ENCODE data around the gene MKX.

MKX gene

GRCh38 chr10:27745732-27746396, at the start of gene MKX:
TSS of gene MKX (minus strand) at chr10:27745819. CDS start at chr10:27743415, 2,404 bp downstream.
- DNase-seq (ENCODE audit: low spot score): peak; percentile 74

- DNase-seq (ENCODE audit: low spot score): no peak
Observed at GRCh38 chr10:27794157-27794556, 48.5 kb upstream of the MKX start.

- DNase-seq (ENCODE audit: low spot score): no peak
Observed at GRCh38 chr10:27792216-27792615, 46.6 kb upstream of the MKX start.

- no peak for DNase-seq (ENCODE audit: low spot score)
Observed at GRCh38 chr10:27784272-27784671, 38.7 kb upstream of the MKX start.

GRCh38 chr10:27783660-27784059, 38.0 kb upstream of the MKX start:
- DNase-seq (ENCODE audit: low spot score): peak; percentile 52

GRCh38 chr10:27779462-27780015, 33.9 kb upstream of the MKX start:
- DNase-seq (ENCODE audit: low spot score): peak; percentile 34

- no peak for DNase-seq (ENCODE audit: low spot score)
Observed at GRCh38 chr10:27774831-27775230, 29.2 kb upstream of the MKX start.

GRCh38 chr10:27771231-27771630, 25.6 kb upstream of the MKX start:
- DNase-seq (ENCODE audit: low spot score): no peak

- no peak for DNase-seq (ENCODE audit: low spot score)
Observed at GRCh38 chr10:27770181-27770580, 24.6 kb upstream of the MKX start.

- no peak for DNase-seq (ENCODE audit: low spot score)
Observed at GRCh38 chr10:27760867-27761266, 15.2 kb upstream of the MKX start.

- no peak for DNase-seq (ENCODE audit: low spot score)
Observed at GRCh38 chr10:27759483-27760272, 14.1 kb upstream of the MKX start.

GRCh38 chr10:27752673-27753237, 7.1 kb upstream of the MKX start:
- DNase-seq (ENCODE audit: low spot score): no peak

GRCh38 chr10:27748601-27749000, 3.0 kb upstream of the MKX start:
- no peak for DNase-seq (ENCODE audit: low spot score)

- no peak for DNase-seq (ENCODE audit: low spot score)
Observed at GRCh38 chr10:27747096-27747451, 1.5 kb upstream of the MKX start.

GRCh38 chr10:27746397-27747095, 927 bp upstream of the MKX start:
- no peak for DNase-seq (ENCODE audit: low spot score)

GRCh38 chr10:27744802-27745731, 552 bp downstream of the MKX start:
- peak; percentile 27 for DNase-seq (ENCODE audit: low spot score)

- DNase-seq (ENCODE audit: low spot score): peak; percentile 74
Observed at GRCh38 chr10:27743877-27744801, 1.5 kb downstream of the MKX start.

GRCh38 chr10:27743012-27743876, 2.4 kb downstream of the MKX start:
- peak; percentile 50 for DNase-seq (ENCODE audit: low spot score)

Measured in GM03348 (cell line).